CD8-positive, alpha-beta memory T cell (primary cell): ENCODE data around the gene OPRD1. TPM values are rescaled to one million over a fixed set of nuclear protein-coding genes. Genes with fewer than 3 reads are reported as not detected.

Experiments used
- CTCF ChIA-PET: fragments of 350-600 bp; sonication (Branson Sonifier 250); formaldehyde crosslinking; loops from one replicate; lab custom pipeline; 2021; ENCODE audit warnings: antibody characterized with exemption; lab: Charles Lee
- POLR2A ChIA-PET: fragments of 350-600 bp; sonication (Branson Sonifier 250); formaldehyde crosslinking; loops from one replicate; lab custom pipeline; 2021; ENCODE audit warnings: antibody characterized with exemption; lab: Charles Lee
- DNase-seq, 5 donors: peaks; one replicate each; pipeline versions ENCODE4 v3.0.0 to v3.0.0-alpha.2; 2020 to 2022; ENCODE audit warnings: mixed read lengths in 1 of 5
- H3K27ac ChIP-seq: one replicate; pipeline ENCODE4 v1.7.0; 2013; ENCODE audit warnings: low read depth, mild to moderate bottlenecking, low read length, moderate library complexity
- H3K27me3 ChIP-seq: 2 replicates; pipeline ENCODE4 v1.7.0; 2013; ENCODE audit warnings: low read length, mild to moderate bottlenecking; ENCODE audit not compliant: insufficient read depth, poor library complexity, severe bottlenecking
- H3K36me3 ChIP-seq: 2 replicates; pipeline ENCODE4 v1.7.0; 2013; ENCODE audit warnings: mild to moderate bottlenecking, low read length, moderate library complexity; ENCODE audit not compliant: insufficient read depth
- H3K4me1 ChIP-seq: 2 replicates; pipeline ENCODE4 v1.7.0; 2013; ENCODE audit warnings: mild to moderate bottlenecking, low read length, moderate library complexity; ENCODE audit not compliant: insufficient read depth
- H3K4me3 ChIP-seq: 2 replicates; pipeline ENCODE4 v1.7.0; 2013; ENCODE audit warnings: mild to moderate bottlenecking, low read length
- H3K9me3 ChIP-seq: 2 replicates; pipeline ENCODE4 v1.7.0; 2013; ENCODE audit warnings: mild to moderate bottlenecking, low read length
- H3K27ac Mint-ChIP-seq, 8 donors: one replicate each; pipeline ENCODE4 v1.8.0; 2020 to 2021; ENCODE audit warnings: mixed read lengths in 8 of 8, mild to moderate bottlenecking in 6 of 8, inconsistent platforms in 3 of 8, moderate library complexity in 3 of 8
- H3K27me3 Mint-ChIP-seq, 2 donors: one replicate each; pipeline ENCODE4 v1.8.0; 2020 to 2021; ENCODE audit warnings: mixed read lengths in 2 of 2, mild to moderate bottlenecking in 1 of 2, moderate library complexity in 1 of 2
- H3K36me3 Mint-ChIP-seq, 3 donors: one replicate each; pipeline ENCODE4 v1.8.0; 2020 to 2021; ENCODE audit warnings: mixed read lengths in 3 of 3, inconsistent platforms in 1 of 3, mild to moderate bottlenecking in 1 of 3
- H3K4me1 Mint-ChIP-seq, 3 donors: one replicate each; pipeline ENCODE4 v1.8.0; 2020 to 2021; ENCODE audit warnings: mixed read lengths in 3 of 3, inconsistent platforms in 1 of 3, mild to moderate bottlenecking in 1 of 3
- H3K4me3 Mint-ChIP-seq, 7 donors: one replicate each; pipeline ENCODE4 v1.8.0; 2020 to 2021; ENCODE audit warnings: mixed read lengths in 7 of 7, mild to moderate bottlenecking in 6 of 7, moderate library complexity in 4 of 7, inconsistent platforms in 2 of 7
- H3K9me3 Mint-ChIP-seq, 5 donors: one replicate each; pipeline ENCODE4 v1.8.0; 2020 to 2022; ENCODE audit warnings: mixed read lengths in 5 of 5, mild to moderate bottlenecking in 3 of 5, moderate library complexity in 2 of 5, inconsistent platforms in 1 of 5
- polyA plus RNA-seq: library from polyadenylated mRNA; unstranded; fragments of 300-500 nt; fragmentation: Illumina TruSeq; gene quantifications from one replicate; pipeline ENCODE4 v1.2.3, GENCODE V29; 2021
- total RNA-seq, 2 experiments: library from RNA; stranded (reverse); gene quantifications; one replicate each; pipeline ENCODE4 v1.2.3, GENCODE V29; 2021

The OPRD1 gene
- total and polyA plus RNA-seq, 3 experiments from 2014 or later: 0.02 TPM; not detected in 2

- no peaks in the 10 kb centered on the region for H3K36me3 ChIP-seq
- peak overlapping the region; percentile 69 to 98 (median 92) for H3K27ac Mint-ChIP-seq
- H3K27me3 Mint-ChIP-seq: peaks cover 0 to 5% of the 10 kb centered on the region in 2 donors
- H3K9me3 Mint-ChIP-seq: no peaks in the 10 kb centered on the region
- peak overlapping the region; percentile 88 to 97 (median 90) for H3K4me3 Mint-ChIP-seq
- DNase-seq: no peak
- peak overlapping the region; percentile 88 for H3K4me3 ChIP-seq
- no peaks in the 10 kb centered on the region for H3K9me3 ChIP-seq
- POLR2A ChIA-PET: interaction anchor here (0.6 to 0.8 kb wide), 2 partner anchors 26 to 294 kb away, joined by 4 read pairs; partner anchors contain the start of genes EPB41 and SRSF4
- H3K4me1 Mint-ChIP-seq: peaks cover 48 to 76% (median 62%) of the 10 kb centered on the region in 3 donors
- CTCF ChIA-PET: interaction anchor here (1.9 to 2.8 kb wide), 2 partner anchors 11 to 25 kb away, joined by 7 to 10 read pairs; partner anchors contain the start of gene EPB41
- peak overlapping the region; percentile 83 for H3K27ac ChIP-seq
- H3K27me3 ChIP-seq: no peaks in the 10 kb centered on the region
- peaks cover 0 to 10% (median 0%) of the 10 kb centered on the region in 3 donors for H3K36me3 Mint-ChIP-seq
- peaks cover 41% of the 10 kb centered on the region for H3K4me1 ChIP-seq
Observed at GRCh38 chr1:28887835-28888682, 76.1 kb downstream of the OPRD1 start.

- H3K36me3 ChIP-seq: no peaks in the 10 kb centered on the region
- POLR2A ChIA-PET: no interaction called here
- Mint-ChIP-seq H3K27me3 (peaks cover 0 to 5% of the 10 kb centered on the region in 2 donors), H3K4me3 (peak overlapping the region; percentile 8 to 92 (median 62)), H3K4me1 (peaks cover 50 to 76% (median 63%) of the 10 kb centered on the region in 3 donors), H3K36me3 (peaks cover 0 to 14% (median 2%) of the 10 kb centered on the region in 3 donors), H3K27ac (peak overlapping the region; percentile 29 to 96 (median 73)), H3K9me3 (no peaks in the 10 kb centered on the region)
- DNase-seq: no peak
- H3K27me3 ChIP-seq: no peaks in the 10 kb centered on the region
- H3K4me1 ChIP-seq: peaks cover 36% of the 10 kb centered on the region
- H3K9me3 ChIP-seq: no peaks in the 10 kb centered on the region
- no peak overlapping the region for H3K4me3 ChIP-seq
- H3K27ac ChIP-seq: peak overlapping the region; percentile 28
- CTCF ChIA-PET: interaction anchor here (1.0 to 2.8 kb wide), 3 partner anchors 12 to 144 kb away, joined by 3 to 10 read pairs (median 4); partner anchors contain the start of gene EPB41
Observed at GRCh38 chr1:28888915-28889314, 76.9 kb downstream of the OPRD1 start.

- Histone ChIP-seq H3K9me3 (no peaks in the 10 kb centered on the region), H3K4me1 (peaks cover 32% of the 10 kb centered on the region), H3K27me3 (no peaks in the 10 kb centered on the region), H3K36me3 (no peaks in the 10 kb centered on the region), H3K27ac (peak overlapping the region; percentile 28), H3K4me3 (no peak overlapping the region)
- H3K27me3 Mint-ChIP-seq: peaks cover 0 to 5% of the 10 kb centered on the region in 2 donors
- H3K36me3 Mint-ChIP-seq: peaks cover 0 to 16% (median 3%) of the 10 kb centered on the region in 3 donors
- H3K27ac Mint-ChIP-seq: peak overlapping the region; percentile 43 to 96 (median 83)
- H3K9me3 Mint-ChIP-seq: no peaks in the 10 kb centered on the region
- H3K4me3 Mint-ChIP-seq: peak overlapping the region; percentile 8 to 92 (median 62)
- ChIA-PET POLR2A (no interaction called here), CTCF (interaction anchor here (1.0 to 2.8 kb wide), 3 partner anchors 12 to 144 kb away, joined by 3 to 10 read pairs (median 4); partner anchors contain the start of gene EPB41)
- no peak for DNase-seq
- H3K4me1 Mint-ChIP-seq: peaks cover 48 to 79% (median 65%) of the 10 kb centered on the region in 3 donors
Observed at GRCh38 chr1:28889357-28889756, 77.4 kb downstream of the OPRD1 start.

- Histone ChIP-seq H3K36me3 (no peaks in the 10 kb centered on the region), H3K27ac (no peak overlapping the region), H3K27me3 (no peaks in the 10 kb centered on the region), H3K4me1 (peaks cover 21% of the 10 kb centered on the region), H3K9me3 (no peaks in the 10 kb centered on the region), H3K4me3 (no peak overlapping the region)
- ChIA-PET CTCF (interaction anchor here (0.8 to 1.8 kb wide), 3 partner anchors 8 to 311 kb away, joined by 3 to 6 read pairs (median 3); no protein-coding TSS in a partner anchor), POLR2A (no interaction called here)
- peak overlapping the region in 1 of 7 donors; percentile 73 for H3K4me3 Mint-ChIP-seq
- peaks cover 0 to 20% (median 3%) of the 10 kb centered on the region in 3 donors for H3K36me3 Mint-ChIP-seq
- H3K27ac Mint-ChIP-seq: peak overlapping the region in 3 of 8 donors; percentile 12 to 93 (median 87)
- H3K9me3 Mint-ChIP-seq: no peaks in the 10 kb centered on the region
- no peaks in the 10 kb centered on the region for H3K27me3 Mint-ChIP-seq
- DNase-seq: no peak
- H3K4me1 Mint-ChIP-seq: peaks cover 40 to 76% (median 60%) of the 10 kb centered on the region in 3 donors
Observed at GRCh38 chr1:28890435-28890834, 78.5 kb downstream of the OPRD1 start.

- Histone ChIP-seq H3K27ac (no peak overlapping the region), H3K4me1 (peaks cover 17% of the 10 kb centered on the region), H3K4me3 (no peak overlapping the region), H3K27me3 (no peaks in the 10 kb centered on the region), H3K36me3 (no peaks in the 10 kb centered on the region), H3K9me3 (no peaks in the 10 kb centered on the region)
- Mint-ChIP-seq H3K4me1 (peaks cover 37 to 74% (median 57%) of the 10 kb centered on the region in 3 donors), H3K27ac (peak overlapping the region in 5 of 8 donors; percentile 9 to 93 (median 21)), H3K27me3 (no peaks in the 10 kb centered on the region), H3K36me3 (peaks cover 0 to 20% (median 3%) of the 10 kb centered on the region in 3 donors), H3K4me3 (peak overlapping the region in 1 of 7 donors; percentile 73), H3K9me3 (no peaks in the 10 kb centered on the region)
- ChIA-PET POLR2A (interaction anchor here (0.6 kb wide), 1 partner anchor 66 kb away, joined by 3 read pairs; no protein-coding TSS in a partner anchor), CTCF (interaction anchor here (0.8 to 1.8 kb wide), 4 partner anchors 9 to 311 kb away, joined by 3 to 6 read pairs (median 3); no protein-coding TSS in a partner anchor)
- peak in 1 of 5 donors; percentile 26 for DNase-seq
Observed at GRCh38 chr1:28890836-28891235, 78.9 kb downstream of the OPRD1 start.

- H3K36me3 ChIP-seq: no peaks in the 10 kb centered on the region
- ChIA-PET POLR2A (interaction anchor here (0.6 to 0.7 kb wide), 2 partner anchors 33 to 65 kb away, joined by 3 to 9 read pairs; no protein-coding TSS in a partner anchor), CTCF (interaction anchor here (0.8 to 1.8 kb wide), 4 partner anchors 9 to 312 kb away, joined by 3 to 6 read pairs (median 3); no protein-coding TSS in a partner anchor)
- H3K9me3 ChIP-seq: no peaks in the 10 kb centered on the region
- DNase-seq: no peak
- peaks cover 0 to 21% (median 3%) of the 10 kb centered on the region in 3 donors for H3K36me3 Mint-ChIP-seq
- H3K27me3 ChIP-seq: no peaks in the 10 kb centered on the region
- H3K4me1 ChIP-seq: peaks cover 13% of the 10 kb centered on the region
- no peak overlapping the region for H3K4me3 Mint-ChIP-seq
- H3K9me3 Mint-ChIP-seq: no peaks in the 10 kb centered on the region
- peaks cover 35 to 73% (median 57%) of the 10 kb centered on the region in 3 donors for H3K4me1 Mint-ChIP-seq
- no peak overlapping the region for H3K27ac ChIP-seq
- H3K27ac Mint-ChIP-seq: peak overlapping the region in 5 of 8 donors; percentile 9 to 93 (median 21)
- no peak overlapping the region for H3K4me3 ChIP-seq
- no peaks in the 10 kb centered on the region for H3K27me3 Mint-ChIP-seq
Observed at GRCh38 chr1:28891256-28891655, 79.3 kb downstream of the OPRD1 start.

- Histone ChIP-seq H3K4me3 (no peak overlapping the region), H3K27me3 (no peaks in the 10 kb centered on the region), H3K27ac (no peak overlapping the region), H3K36me3 (no peaks in the 10 kb centered on the region), H3K4me1 (no peaks in the 10 kb centered on the region), H3K9me3 (no peaks in the 10 kb centered on the region)
- H3K36me3 Mint-ChIP-seq: peaks cover 0 to 29% (median 3%) of the 10 kb centered on the region in 3 donors
- POLR2A ChIA-PET: interaction anchor here (0.7 kb wide), 1 partner anchor 142 kb away, joined by 5 read pairs; no protein-coding TSS in a partner anchor
- peak in 2 of 5 donors; percentile 10 to 56 for DNase-seq
- H3K4me3 Mint-ChIP-seq: no peak overlapping the region
- peaks cover 35 to 79% (median 57%) of the 10 kb centered on the region in 3 donors for H3K4me1 Mint-ChIP-seq
- H3K9me3 Mint-ChIP-seq: no peaks in the 10 kb centered on the region
- peak overlapping the region in 5 of 8 donors; percentile 24 to 68 (median 43) for H3K27ac Mint-ChIP-seq
- CTCF ChIA-PET: interaction anchor here (1.0 to 1.7 kb wide), 6 partner anchors 9 to 309 kb away, joined by 3 to 4 read pairs (median 3); no protein-coding TSS in a partner anchor
- H3K27me3 Mint-ChIP-seq: no peaks in the 10 kb centered on the region
Observed at GRCh38 chr1:28893403-28894102, 81.6 kb downstream of the OPRD1 start.
